K562 (cell line): ENCODE results near the gene SDK1.

Experiments
- ATF3 ChIP-seq, 2 experiments: fragments of 450-650 bp in 1 of 2; sonication (generic) in 1 of 2; formaldehyde crosslinking in 1 of 2; IDR thresholded peaks in 1 of 2; conservative IDR thresholded peaks in 1 of 2; 2 replicates each; pipeline versions ENCODE4 v1.6.1 to v1.8.1; 2016 to 2023; ENCODE audit warnings: mild to moderate bottlenecking in 2 of 2, moderate library complexity in 2 of 2, inconsistent platforms in 1 of 2, missing genetic modification reagents in 1 of 2
- E4F1 ChIP-seq: fragments of 250-450 bp; sonication (Bioruptor Pico); IDR thresholded peaks from 2 replicates; pipeline ENCODE4 v1.5.0; 2021; ENCODE audit warnings: mild to moderate bottlenecking, borderline replicate concordance
- EZH2 ChIP-seq: IDR thresholded peaks from 2 replicates; pipeline ENCODE4 v1.6.1; 2012; ENCODE audit warnings: low read depth, mild to moderate bottlenecking, inconsistent platforms, low read length, borderline replicate concordance
- FOXP4 ChIP-seq: sonication (generic); formaldehyde crosslinking; IDR thresholded peaks from 2 replicates; pipeline ENCODE4 v1.8.0; 2022; ENCODE audit warnings: mild to moderate bottlenecking, missing genetic modification reagents, borderline replicate concordance
- GMEB1 ChIP-seq: fragments of 250-450 bp; sonication (Bioruptor Pico); IDR thresholded peaks from 2 replicates; pipeline ENCODE4 v1.4.0; 2020; ENCODE audit warnings: mild to moderate bottlenecking
- JUND ChIP-seq, 2 experiments: IDR thresholded peaks; 2 replicates in 1 of 2; 3 replicates in 1 of 2; pipeline ENCODE4 v1.6.1; 2011; ENCODE audit warnings: borderline replicate concordance in 2 of 2, low read depth in 2 of 2, low read length in 2 of 2, improper control_type of control experiment in 1 of 2, missing biosample characterization in 1 of 2, missing genetic modification characterization in 1 of 2, missing genetic modification reagents in 1 of 2
- MEF2D ChIP-seq: conservative IDR thresholded peaks from 2 replicates; pipeline ENCODE4 v1.6.1; 2016; ENCODE audit warnings: low read depth, missing genetic modification characterization, missing compliant biosample characterization
- POLR2AphosphoS5 ChIP-seq: IDR thresholded peaks from 2 replicates; pipeline ENCODE4 v1.6.1; 2011; ENCODE audit warnings: mild to moderate bottlenecking, low read depth, low read length, moderate library complexity; ENCODE audit not compliant: control insufficient read depth, insufficient read depth
- TGIF2 ChIP-seq: sonication (generic); formaldehyde crosslinking; IDR thresholded peaks from 2 replicates; pipeline ENCODE4 v1.8.1; 2022; ENCODE audit warnings: mild to moderate bottlenecking, missing genetic modification reagents, moderate library complexity
- USF2 ChIP-seq: sonication (generic); formaldehyde crosslinking; IDR thresholded peaks from 2 replicates; pipeline ENCODE4 v1.5.0; 2020; ENCODE audit warnings: missing genetic modification reagents
- ZBTB1 ChIP-seq: sonication (generic); formaldehyde crosslinking; IDR thresholded peaks from 2 replicates; pipeline ENCODE4 v1.8.1; 2023; ENCODE audit warnings: missing genetic modification reagents, low read depth, mild to moderate bottlenecking, borderline replicate concordance
- ZFX ChIP-seq: sonication (generic); formaldehyde crosslinking; IDR thresholded peaks from 2 replicates; pipeline ENCODE4 v1.8.0; 2022; ENCODE audit warnings: mild to moderate bottlenecking, missing genetic modification reagents, moderate library complexity
- ZNF395 ChIP-seq: fragments of 200-800 bp; sonication (Bioruptor generic); IDR thresholded peaks from 2 replicates; pipeline ENCODE4 v1.6.1; 2017; ENCODE audit warnings: missing genetic modification characterization, missing compliant biosample characterization
- ZNF408 ChIP-seq: fragments of 250-450 bp; sonication (Bioruptor Pico); IDR thresholded peaks from 2 replicates; pipeline ENCODE4 v1.4.0; 2020; ENCODE audit warnings: low read depth, mild to moderate bottlenecking, moderate library complexity

- no peak for TF ChIP-seq ZBTB1 (CRISPR knock-in tag)
- no peak for TF ChIP-seq E4F1 (CRISPR knock-in tag)
- no peak for TF ChIP-seq ATF3 (IDR thresholded peaks at IDR 0.05)
- TF ChIP-seq ATF3 (CRISPR knock-in tag; conservative IDR thresholded peaks at IDR 0.05), result no peak
- no peak for TF ChIP-seq FOXP4 (CRISPR knock-in tag)
- no peak for TF ChIP-seq ZFX (CRISPR knock-in tag)
- no peak for TF ChIP-seq POLR2AphosphoS5
- TF ChIP-seq JUND (IDR thresholded peaks at IDR 0.05; ENCODE audit: borderline replicate concordance, low read depth, low read length), result no peak
- TF ChIP-seq JUND (tag; IDR thresholded peaks at IDR 0.05; ENCODE audit: borderline replicate concordance, low read depth, low read length), result no peak
- TF ChIP-seq GMEB1 (CRISPR knock-in tag), result no peak
- TF ChIP-seq ZNF408 (CRISPR knock-in tag), result no peak
- no peak for TF ChIP-seq USF2 (CRISPR knock-in tag)
- no peak for TF ChIP-seq EZH2
- no peak for TF ChIP-seq TGIF2 (CRISPR knock-in tag)
- no peak for TF ChIP-seq MEF2D
- no peak for TF ChIP-seq ZNF395
Measured at GRCh38 chr7:3332308-3332707, 31.3 kb downstream of the SDK1 start.
